Activated CD8-positive, alpha-beta T cell treated with anti-CD3 and anti-CD28 coated beads for 36 hours (primary cell): Measurements from ENCODE around the gene RARS1. TPM values are rescaled to one million over a fixed set of nuclear protein-coding genes. Genes with fewer than 3 reads are reported as not detected.

ENCODE experiments used
- ATAC-seq: fragments of 200-7000 bp; cut with Tn5 transposase; one replicate; pipeline ENCODE4 v1.10.0; 2021; ENCODE audit warnings: mild to moderate bottlenecking, moderate library complexity
- CTCF ChIA-PET: fragments of 350-600 bp; sonication (Branson Sonifier 250); formaldehyde crosslinking; loops from one replicate; lab custom pipeline; 2021; ENCODE audit warnings: antibody characterized with exemption; lab: Charles Lee
- POLR2A ChIA-PET: fragments of 350-600 bp; sonication (Branson Sonifier 250); formaldehyde crosslinking; loops from one replicate; lab custom pipeline; 2021; ENCODE audit warnings: antibody characterized with exemption; lab: Charles Lee
- DNase-seq: peaks from one replicate; pipeline ENCODE4 v3.0.0-alpha.2; 2020
- H3K27ac Mint-ChIP-seq: one replicate; pipeline ENCODE4 v1.8.0; 2021; ENCODE audit warnings: mild to moderate bottlenecking, mixed read lengths
- H3K27me3 Mint-ChIP-seq: one replicate; pipeline ENCODE4 v1.8.0; 2021; ENCODE audit warnings: mixed read lengths
- H3K36me3 Mint-ChIP-seq: one replicate; pipeline ENCODE4 v1.8.0; 2021; ENCODE audit warnings: low read depth, mixed read lengths
- H3K4me1 Mint-ChIP-seq: one replicate; pipeline ENCODE4 v1.8.0; 2021; ENCODE audit warnings: low read depth, mixed read lengths
- H3K4me3 Mint-ChIP-seq: one replicate; pipeline ENCODE4 v1.8.0; 2021; ENCODE audit warnings: mild to moderate bottlenecking, moderate library complexity, mixed read lengths
- H3K9me3 Mint-ChIP-seq: one replicate; pipeline ENCODE4 v1.8.0; 2021; ENCODE audit warnings: mixed read lengths
- intact Hi-C: fragments of 100-400 bp; cut with micrococcal nuclease; formaldehyde crosslinking; loops from one replicate; pipeline ENCODE4 v1.10.0; 2022
- total RNA-seq, 2 experiments: library from RNA; stranded (reverse); gene quantifications; one replicate each; pipeline ENCODE4 v1.2.3, GENCODE V29; 2021
- TF ChIP-seq, protein P1 (sequence below): fragments of 200-600 bp; IDR thresholded peaks from one replicate; pipeline ENCODE4 v1.8.0; 2022; ENCODE audit warnings: antibody characterized with exemption, mild to moderate bottlenecking

Gene RARS1
- total RNA-seq, 2 experiments from 2014 or later = 110 to 113 TPM

DNA sequence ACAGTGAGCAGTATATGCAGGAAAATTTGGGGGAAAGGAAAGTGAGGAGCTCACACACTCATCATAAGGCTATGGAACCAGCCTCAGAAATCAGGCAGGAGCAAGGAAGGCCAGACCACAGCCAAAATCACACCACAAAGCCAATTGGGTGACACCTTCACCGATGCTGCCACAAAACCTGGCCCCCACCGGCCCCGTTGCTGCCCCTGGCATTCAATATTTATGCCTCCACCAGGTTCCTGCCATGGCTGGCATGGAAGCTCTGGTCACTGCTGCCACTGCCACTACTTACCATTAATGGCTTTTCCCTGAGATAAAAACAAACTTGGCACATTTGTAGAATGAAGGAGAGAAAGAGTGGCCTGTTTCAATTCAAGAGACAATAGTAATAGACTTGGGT, 28.7 kb upstream of the RARS1 start:
- DNase-seq = no peak
- TF ChIP-seq, protein P1, sequence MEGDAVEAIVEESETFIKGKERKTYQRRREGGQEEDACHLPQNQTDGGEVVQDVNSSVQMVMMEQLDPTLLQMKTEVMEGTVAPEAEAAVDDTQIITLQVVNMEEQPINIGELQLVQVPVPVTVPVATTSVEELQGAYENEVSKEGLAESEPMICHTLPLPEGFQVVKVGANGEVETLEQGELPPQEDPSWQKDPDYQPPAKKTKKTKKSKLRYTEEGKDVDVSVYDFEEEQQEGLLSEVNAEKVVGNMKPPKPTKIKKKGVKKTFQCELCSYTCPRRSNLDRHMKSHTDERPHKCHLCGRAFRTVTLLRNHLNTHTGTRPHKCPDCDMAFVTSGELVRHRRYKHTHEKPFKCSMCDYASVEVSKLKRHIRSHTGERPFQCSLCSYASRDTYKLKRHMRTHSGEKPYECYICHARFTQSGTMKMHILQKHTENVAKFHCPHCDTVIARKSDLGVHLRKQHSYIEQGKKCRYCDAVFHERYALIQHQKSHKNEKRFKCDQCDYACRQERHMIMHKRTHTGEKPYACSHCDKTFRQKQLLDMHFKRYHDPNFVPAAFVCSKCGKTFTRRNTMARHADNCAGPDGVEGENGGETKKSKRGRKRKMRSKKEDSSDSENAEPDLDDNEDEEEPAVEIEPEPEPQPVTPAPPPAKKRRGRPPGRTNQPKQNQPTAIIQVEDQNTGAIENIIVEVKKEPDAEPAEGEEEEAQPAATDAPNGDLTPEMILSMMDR = no peak
- ChIA-PET CTCF (no interaction called here), POLR2A (no interaction called here)
- ATAC-seq = no peak
- Mint-ChIP-seq H3K36me3 (no peaks in the 10 kb centered on the region), H3K9me3 (no peaks in the 10 kb centered on the region), H3K27me3 (peaks cover 4% of the 10 kb centered on the region), H3K27ac (no peak overlapping the region), H3K4me3 (no peak overlapping the region), H3K4me1 (no peaks in the 10 kb centered on the region)
- intact Hi-C loops = no loop called here

DNA sequence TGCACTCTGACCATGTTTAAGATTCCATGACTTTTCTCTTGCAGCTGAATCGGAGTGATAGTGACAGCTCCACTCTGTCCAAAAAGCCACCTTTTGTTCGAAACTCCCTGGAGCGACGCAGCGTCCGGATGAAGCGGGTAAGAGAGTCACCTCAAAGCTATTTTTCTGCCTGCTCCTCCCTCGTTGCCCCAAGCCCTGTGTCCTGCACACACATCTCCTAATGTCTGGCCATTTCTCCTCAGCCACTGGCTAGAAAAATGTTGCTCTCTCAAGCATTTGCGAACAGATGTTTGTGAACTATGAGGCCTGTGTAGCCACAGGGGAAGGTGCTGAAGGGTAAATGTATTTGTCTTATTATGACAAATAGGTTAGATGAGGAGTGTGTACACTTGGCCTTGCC, 25.7 kb upstream of the RARS1 start:
- intact Hi-C loops = no loop called here
- no peak for DNase-seq
- Mint-ChIP-seq H3K36me3 (no peaks in the 10 kb centered on the region), H3K27ac (no peak overlapping the region), H3K4me1 (no peaks in the 10 kb centered on the region), H3K4me3 (no peak overlapping the region), H3K27me3 (peaks cover 4% of the 10 kb centered on the region), H3K9me3 (no peaks in the 10 kb centered on the region)
- ChIA-PET POLR2A (no interaction called here), CTCF (interaction anchor here (1.0 kb wide), 1 partner anchor 9 kb away, joined by 3 read pairs; no protein-coding TSS in a partner anchor)
- TF ChIP-seq, protein P1 = no peak
- no peak for ATAC-seq

DNA sequence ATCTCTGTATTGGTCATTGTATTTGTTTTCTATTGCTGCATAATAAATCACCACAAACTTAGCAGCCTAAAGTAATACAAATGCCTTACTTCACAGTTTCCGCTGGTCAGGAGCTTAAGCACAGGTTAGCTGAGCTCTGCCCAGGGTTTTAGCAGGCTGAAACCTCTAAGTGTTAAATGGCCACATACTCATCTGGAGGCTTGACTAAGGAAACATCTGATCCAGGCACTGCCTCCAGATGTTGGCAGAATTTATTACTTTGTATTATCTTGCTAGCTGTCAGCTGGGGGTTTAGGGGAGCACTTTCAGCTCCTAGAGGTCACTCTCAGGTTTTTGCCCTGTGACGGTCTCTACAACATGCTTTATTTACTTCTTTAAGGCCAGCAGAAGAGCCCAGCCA, 23.2 kb upstream of the RARS1 start:
- intact Hi-C loops = no loop called here
- no peak overlapping the region for H3K4me3 Mint-ChIP-seq

DNA sequence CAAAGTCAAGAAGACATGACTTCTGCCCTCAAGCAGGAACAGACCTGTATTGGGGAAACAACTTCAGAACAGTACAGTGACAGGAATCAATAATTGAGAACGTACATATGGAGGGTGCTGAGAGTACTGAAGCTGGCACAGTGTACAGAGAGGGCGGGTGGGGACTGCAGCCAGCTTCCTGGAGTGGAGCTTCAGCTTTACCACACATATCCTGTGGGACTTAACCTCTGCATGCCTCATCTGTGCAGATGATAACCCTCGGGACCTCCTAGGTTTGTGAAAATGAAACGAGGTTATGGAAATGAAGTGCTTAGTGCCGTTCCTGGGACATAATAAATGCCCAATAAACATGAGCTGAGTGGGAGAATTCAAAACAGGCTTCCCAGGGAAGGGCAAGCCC, 22.1 kb upstream of the RARS1 start:
- Mint-ChIP-seq H3K4me1 (no peaks in the 10 kb centered on the region), H3K27ac (no peak overlapping the region), H3K27me3 (peaks cover 1% of the 10 kb centered on the region), H3K9me3 (no peaks in the 10 kb centered on the region), H3K4me3 (no peak overlapping the region), H3K36me3 (no peaks in the 10 kb centered on the region)
- no peak for DNase-seq
- TF ChIP-seq, protein P1 = no peak
- ChIA-PET POLR2A (no interaction called here), CTCF (no interaction called here)
- no peak for ATAC-seq
- intact Hi-C loops = no loop called here

More for the DNA sequence above, 23.2 kb upstream of the RARS1 start:
- CTCF ChIA-PET = no interaction called here
- Mint-ChIP-seq H3K27ac (no peak overlapping the region), H3K36me3 (no peaks in the 10 kb centered on the region), H3K9me3 (no peaks in the 10 kb centered on the region), H3K4me1 (no peaks in the 10 kb centered on the region), H3K27me3 (peaks cover 4% of the 10 kb centered on the region)
- DNase-seq = no peak
- POLR2A ChIA-PET = no interaction called here
- no peak for ATAC-seq
- TF ChIP-seq, protein P1 = no peak

DNA sequence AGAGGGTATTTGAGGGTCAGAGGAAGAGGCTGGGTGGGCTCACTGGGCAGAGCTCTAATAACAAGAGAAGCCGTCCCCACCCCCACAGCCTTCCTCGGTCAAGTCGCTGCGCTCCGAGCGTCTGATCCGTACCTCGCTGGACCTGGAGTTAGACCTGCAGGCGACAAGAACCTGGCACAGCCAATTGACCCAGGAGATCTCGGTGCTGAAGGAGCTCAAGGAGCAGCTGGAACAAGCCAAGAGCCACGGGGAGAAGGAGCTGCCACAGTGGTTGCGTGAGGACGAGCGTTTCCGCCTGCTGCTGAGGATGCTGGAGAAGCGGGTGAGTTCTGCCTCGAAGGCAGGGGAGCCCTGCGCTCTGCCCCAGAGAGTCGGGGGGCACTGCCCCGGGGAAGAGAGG, 21.6 kb upstream of the RARS1 start:
- Mint-ChIP-seq H3K4me3 (no peak overlapping the region), H3K27me3 (peaks cover 1% of the 10 kb centered on the region), H3K36me3 (no peaks in the 10 kb centered on the region), H3K4me1 (no peaks in the 10 kb centered on the region), H3K27ac (no peak overlapping the region), H3K9me3 (no peaks in the 10 kb centered on the region)
- no peak for ATAC-seq
- intact Hi-C loops = no loop called here
- TF ChIP-seq, protein P1 = no peak
- no peak for DNase-seq
- ChIA-PET CTCF (no interaction called here), POLR2A (no interaction called here)
